Stimulated activated naive CD8-positive, alpha-beta T cell treated with anti-CD3 and anti-CD28 coated beads, Interleukin-15, Interleukin-2, amounts not matched to agents 100 ng/mL and 50 ng/mL, for 24 hours (primary cell): Measurements from ENCODE around the gene RERE.

Source experiments
- H3K27ac Mint-ChIP-seq: one replicate; pipeline ENCODE4 v1.8.0; 2021; ENCODE audit warnings: mild to moderate bottlenecking, mixed read lengths
- H3K27me3 Mint-ChIP-seq: one replicate; pipeline ENCODE4 v1.8.0; 2021; ENCODE audit warnings: mixed read lengths
- H3K36me3 Mint-ChIP-seq: one replicate; pipeline ENCODE4 v1.8.0; 2021; ENCODE audit warnings: low read depth, mixed read lengths
- H3K4me1 Mint-ChIP-seq: one replicate; pipeline ENCODE4 v1.8.0; 2021; ENCODE audit warnings: low read depth, mixed read lengths
- H3K4me3 Mint-ChIP-seq: one replicate; pipeline ENCODE4 v1.8.0; 2021; ENCODE audit warnings: mild to moderate bottlenecking, mixed read lengths
- H3K9me3 Mint-ChIP-seq: one replicate; pipeline ENCODE4 v1.8.0; 2021; ENCODE audit warnings: mixed read lengths

The RERE gene

GRCh38 chr1:8373581-8374241 is 443.7 kb downstream of the RERE start:
- Mint-ChIP-seq H3K27me3 (no peaks in the 10 kb centered on the region), H3K27ac (peak overlapping the region; percentile 70), H3K4me1 (peaks cover 32% of the 10 kb centered on the region), H3K4me3 (no peak overlapping the region), H3K36me3 (peaks cover 6% of the 10 kb centered on the region), H3K9me3 (no peaks in the 10 kb centered on the region)

DNA sequence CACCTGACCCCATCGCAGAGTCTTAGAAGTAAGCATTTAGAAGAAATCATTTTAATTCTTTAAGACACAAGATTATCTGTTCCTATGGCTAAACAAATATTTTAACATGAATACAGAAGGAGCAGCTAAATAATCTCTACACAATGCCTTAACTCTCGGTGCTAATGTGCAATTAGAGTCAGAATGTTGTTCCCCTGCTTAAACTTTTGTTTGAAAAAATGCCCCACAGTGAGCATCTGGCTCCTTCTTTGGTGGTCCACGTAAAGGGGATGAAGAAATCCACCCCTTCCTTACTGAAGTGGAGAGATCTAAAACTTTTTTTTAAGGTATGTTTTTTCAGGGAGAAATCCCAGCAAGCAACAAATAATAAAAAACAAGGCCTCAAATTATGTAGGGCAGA is 444.3 kb downstream of the RERE start:
- Mint-ChIP-seq H3K4me3 (no peak overlapping the region), H3K27ac (no peak overlapping the region), H3K4me1 (peaks cover 30% of the 10 kb centered on the region), H3K27me3 (no peaks in the 10 kb centered on the region), H3K36me3 (peaks cover 6% of the 10 kb centered on the region), H3K9me3 (no peaks in the 10 kb centered on the region)

DNA sequence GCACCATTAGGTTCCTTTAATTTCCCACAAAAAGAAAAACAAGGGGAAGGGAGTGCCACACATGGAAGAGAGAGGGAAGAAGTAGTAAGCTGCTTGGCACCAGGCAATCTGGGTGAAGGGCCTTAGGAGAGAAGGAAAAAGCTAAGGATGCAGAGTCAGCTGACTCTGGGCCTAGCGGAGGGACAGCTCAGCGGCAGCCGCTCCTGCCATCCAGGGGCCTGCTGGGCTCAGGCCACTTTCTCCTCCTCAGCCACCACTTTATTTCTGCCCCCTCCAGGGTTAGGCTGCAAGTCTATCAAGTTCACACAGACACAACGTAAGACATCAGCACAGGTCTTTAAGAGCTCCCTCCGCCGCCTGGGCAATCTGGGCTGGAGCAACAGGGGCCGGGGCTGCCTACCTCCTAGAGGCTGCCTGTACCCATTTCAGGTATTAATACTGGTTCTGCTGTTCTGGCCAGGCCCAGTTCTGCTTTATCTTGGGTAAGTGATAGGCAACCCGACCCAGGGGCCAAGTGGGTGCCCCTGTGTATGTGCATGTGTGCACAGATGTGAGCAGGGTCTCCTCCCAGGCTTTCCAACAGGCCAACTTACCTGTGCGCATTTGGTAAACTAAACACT is 446.0 kb downstream of the RERE start:
- H3K4me3 Mint-ChIP-seq = no peak overlapping the region
- H3K27ac Mint-ChIP-seq = no peak overlapping the region
- H3K36me3 Mint-ChIP-seq = no peaks in the 10 kb centered on the region
- no peaks in the 10 kb centered on the region for H3K9me3 Mint-ChIP-seq
- peaks cover 27% of the 10 kb centered on the region for H3K4me1 Mint-ChIP-seq
- no peaks in the 10 kb centered on the region for H3K27me3 Mint-ChIP-seq

DNA sequence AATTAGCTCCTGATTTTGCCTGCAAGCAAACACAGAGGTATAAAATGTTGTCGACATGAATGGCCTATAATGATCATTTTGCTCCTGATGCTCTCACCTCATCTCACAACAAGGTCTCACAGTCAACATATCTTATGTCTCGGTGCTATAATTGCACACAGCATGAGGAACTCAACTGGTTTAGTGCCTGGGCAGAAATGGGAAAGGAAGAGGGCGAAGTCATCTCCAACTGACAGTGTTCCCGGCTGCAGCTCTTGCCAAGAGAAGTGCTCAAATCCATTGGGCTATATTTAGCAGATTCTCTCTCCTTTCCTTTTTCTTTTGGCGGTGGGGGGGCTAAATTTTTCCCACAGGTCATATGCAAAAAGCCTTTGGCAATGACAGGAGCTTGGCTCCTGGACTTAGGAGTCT is 446.5 kb downstream of the RERE start:
- no peaks in the 10 kb centered on the region for H3K27me3 Mint-ChIP-seq
- H3K4me3 Mint-ChIP-seq = no peak overlapping the region
- H3K27ac Mint-ChIP-seq = no peak overlapping the region
- H3K36me3 Mint-ChIP-seq = no peaks in the 10 kb centered on the region
- H3K4me1 Mint-ChIP-seq = peaks cover 27% of the 10 kb centered on the region
- H3K9me3 Mint-ChIP-seq = no peaks in the 10 kb centered on the region

- Mint-ChIP-seq H3K36me3 (peaks cover 4% of the 10 kb centered on the region), H3K27me3 (no peaks in the 10 kb centered on the region), H3K9me3 (no peaks in the 10 kb centered on the region), H3K4me1 (peaks cover 27% of the 10 kb centered on the region), H3K4me3 (no peak overlapping the region), H3K27ac (no peak overlapping the region)
Observed at GRCh38 chr1:8370046-8370881, 447.2 kb downstream of the RERE start.

GRCh38 chr1:8368956-8369639 is 448.3 kb downstream of the RERE start:
- H3K9me3 Mint-ChIP-seq = no peaks in the 10 kb centered on the region
- H3K4me3 Mint-ChIP-seq = no peak overlapping the region
- peaks cover 18% of the 10 kb centered on the region for H3K4me1 Mint-ChIP-seq
- peaks cover 7% of the 10 kb centered on the region for H3K36me3 Mint-ChIP-seq
- H3K27ac Mint-ChIP-seq = peak overlapping the region; percentile 21
- H3K27me3 Mint-ChIP-seq = no peaks in the 10 kb centered on the region

DNA sequence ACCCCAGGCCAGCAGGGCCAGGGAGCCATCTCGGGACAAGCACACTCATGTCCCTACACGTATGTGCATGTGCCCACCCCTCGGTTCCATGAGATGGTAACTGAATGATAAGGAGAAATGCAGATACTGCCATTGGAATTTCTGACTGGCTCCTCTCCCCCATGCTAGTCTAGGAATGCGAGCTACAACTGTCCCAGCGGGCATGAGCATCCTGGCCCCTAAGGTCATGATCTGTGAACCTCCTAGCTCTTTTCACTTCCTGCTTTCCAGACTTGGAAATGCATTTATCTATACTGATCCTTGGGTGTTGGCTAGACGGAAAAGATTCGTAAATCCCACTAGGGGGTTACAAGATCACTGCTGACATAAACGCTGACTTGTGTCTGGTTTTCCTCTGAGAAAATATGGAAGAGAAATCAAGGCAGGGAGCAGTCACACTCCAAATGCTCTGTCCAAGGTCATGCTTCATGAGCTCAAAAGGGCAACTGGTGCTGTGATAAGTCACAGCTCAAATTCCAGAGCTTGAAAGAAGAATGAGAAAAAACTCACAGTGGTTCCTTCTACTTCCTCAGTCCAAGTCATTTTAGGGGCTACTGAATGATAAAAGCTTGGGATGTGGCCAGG is 449.8 kb downstream of the RERE start:
- no peak overlapping the region for H3K27ac Mint-ChIP-seq
- H3K9me3 Mint-ChIP-seq = no peaks in the 10 kb centered on the region
- no peaks in the 10 kb centered on the region for H3K27me3 Mint-ChIP-seq
- H3K4me1 Mint-ChIP-seq = peaks cover 17% of the 10 kb centered on the region
- no peak overlapping the region for H3K4me3 Mint-ChIP-seq
- peaks cover 7% of the 10 kb centered on the region for H3K36me3 Mint-ChIP-seq

DNA sequence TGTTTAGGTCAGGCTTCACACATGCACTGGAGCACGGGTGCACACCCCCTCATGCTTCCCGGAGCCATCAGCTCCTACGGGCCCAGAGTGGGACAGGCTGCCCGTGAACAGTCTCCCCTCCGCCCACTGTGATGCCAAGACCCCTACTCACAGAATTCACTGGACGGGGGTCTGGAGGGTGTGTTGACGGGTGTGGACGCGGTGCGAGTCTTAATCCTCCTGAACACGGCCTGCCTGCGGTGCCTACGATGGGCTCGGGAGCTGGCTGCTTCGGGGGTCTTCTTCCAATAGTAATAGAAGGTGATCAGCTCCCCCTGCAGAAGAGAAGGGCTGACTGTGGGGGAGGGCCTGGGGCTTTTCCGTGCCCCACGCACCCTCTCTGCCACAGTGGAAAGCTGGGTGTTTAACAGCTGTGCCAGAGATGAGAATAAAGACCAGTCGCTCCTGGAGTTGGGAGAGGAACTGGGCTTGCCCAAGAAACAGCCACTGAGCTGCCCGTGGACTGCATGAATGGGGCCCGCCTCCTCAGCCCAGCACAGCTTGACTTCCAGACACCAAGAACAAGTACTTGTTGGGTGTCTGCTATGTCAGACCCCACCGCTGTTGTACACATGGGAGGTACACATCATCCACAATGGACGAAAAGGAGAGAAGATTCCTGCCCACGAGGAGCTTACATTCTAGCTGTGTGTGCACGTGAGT is 451.6 kb downstream of the RERE start:
- no peak overlapping the region for H3K27ac Mint-ChIP-seq
- no peaks in the 10 kb centered on the region for H3K9me3 Mint-ChIP-seq
- H3K27me3 Mint-ChIP-seq = no peaks in the 10 kb centered on the region
- peaks cover 14% of the 10 kb centered on the region for H3K4me1 Mint-ChIP-seq
- peaks cover 7% of the 10 kb centered on the region for H3K36me3 Mint-ChIP-seq
- no peak overlapping the region for H3K4me3 Mint-ChIP-seq

DNA sequence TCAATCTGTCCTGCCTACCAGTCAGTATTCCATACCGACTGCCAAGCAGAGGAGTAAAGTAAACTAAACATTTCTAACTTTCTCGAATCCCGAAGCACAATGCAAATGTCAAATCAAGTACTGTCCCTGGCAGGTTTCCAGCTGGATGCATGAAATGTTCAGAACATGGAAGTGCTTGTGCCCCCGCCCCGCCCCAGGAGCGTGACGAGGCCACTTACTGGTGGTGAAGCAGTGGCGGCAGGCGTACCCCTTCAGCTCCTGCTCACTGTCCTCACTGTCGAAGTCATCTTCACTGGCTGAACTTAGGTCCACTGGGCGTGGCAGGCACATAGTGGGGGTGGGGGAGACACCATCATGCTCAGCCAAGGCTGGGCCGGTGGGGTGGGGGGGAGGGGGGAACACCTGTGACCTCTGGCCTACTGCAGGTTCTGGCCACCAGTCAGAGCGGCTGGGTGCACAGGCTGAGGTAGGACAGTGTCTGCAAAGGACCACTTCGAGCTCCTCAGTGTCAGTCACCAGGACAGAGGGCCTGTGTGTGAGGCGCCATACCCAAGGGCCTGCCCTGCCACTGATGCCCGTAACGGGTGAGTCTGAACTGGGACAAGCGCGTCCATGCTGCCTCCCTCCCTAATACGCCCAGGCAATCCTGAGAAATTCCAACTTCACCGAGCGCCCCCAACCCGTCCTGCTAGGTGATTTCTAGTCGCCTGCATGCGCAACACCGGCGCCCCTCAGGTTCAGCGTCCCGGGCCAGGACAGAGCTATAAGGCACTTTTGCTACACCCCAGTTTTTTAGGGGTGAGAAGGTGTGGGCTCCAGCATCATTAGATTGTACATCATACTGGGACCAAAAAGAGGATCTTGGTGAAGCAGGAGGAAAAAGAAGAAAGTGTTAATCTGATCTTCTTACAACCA is 452.7 kb downstream of the RERE start:
- Mint-ChIP-seq H3K36me3 (peaks cover 7% of the 10 kb centered on the region), H3K27me3 (no peaks in the 10 kb centered on the region), H3K27ac (peak overlapping the region; percentile 51), H3K9me3 (no peaks in the 10 kb centered on the region), H3K4me1 (peaks cover 7% of the 10 kb centered on the region), H3K4me3 (no peak overlapping the region)

DNA sequence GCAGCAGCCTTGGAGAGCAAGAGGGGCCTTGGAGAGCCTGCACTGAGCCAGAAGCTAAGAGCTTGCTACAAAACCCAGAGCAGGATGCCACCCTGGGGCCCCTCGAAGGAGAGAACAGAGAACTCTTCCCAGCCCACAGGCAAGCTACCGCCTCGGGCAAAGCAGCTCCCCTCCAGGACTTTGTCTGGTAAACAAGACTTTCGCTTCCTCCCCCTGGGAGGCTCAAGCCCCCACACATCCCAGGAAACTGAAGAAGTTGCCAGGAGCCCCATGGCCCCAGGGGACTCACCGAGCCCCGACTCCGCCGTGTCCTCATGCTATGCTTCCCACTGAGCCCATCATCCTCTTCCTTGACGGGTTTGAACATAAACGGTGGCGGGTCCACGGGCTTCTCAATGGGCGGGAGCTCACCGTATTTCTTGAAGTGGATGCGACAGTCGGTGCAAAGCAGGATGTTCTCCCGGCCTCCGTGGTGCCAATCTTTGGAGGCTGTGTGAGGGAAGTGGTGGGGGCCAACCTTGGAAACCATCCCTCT is 453.6 kb downstream of the RERE start:
- H3K4me1 Mint-ChIP-seq = peaks cover 4% of the 10 kb centered on the region
- no peaks in the 10 kb centered on the region for H3K9me3 Mint-ChIP-seq
- peaks cover 7% of the 10 kb centered on the region for H3K36me3 Mint-ChIP-seq
- H3K4me3 Mint-ChIP-seq = no peak overlapping the region
- no peaks in the 10 kb centered on the region for H3K27me3 Mint-ChIP-seq
- H3K27ac Mint-ChIP-seq = no peak overlapping the region

GRCh38 chr1:8363186-8363766 is 454.2 kb downstream of the RERE start:
- Mint-ChIP-seq H3K4me1 (peaks cover 4% of the 10 kb centered on the region), H3K4me3 (no peak overlapping the region), H3K27me3 (no peaks in the 10 kb centered on the region), H3K36me3 (peaks cover 7% of the 10 kb centered on the region), H3K9me3 (no peaks in the 10 kb centered on the region), H3K27ac (peak overlapping the region; percentile 61)

GRCh38 chr1:8362701-8363101 is 454.7 kb downstream of the RERE start:
- Mint-ChIP-seq H3K4me3 (no peak overlapping the region), H3K27ac (no peak overlapping the region), H3K4me1 (peaks cover 4% of the 10 kb centered on the region), H3K27me3 (no peaks in the 10 kb centered on the region), H3K9me3 (no peaks in the 10 kb centered on the region), H3K36me3 (peaks cover 12% of the 10 kb centered on the region)
